ENCODE data around the gene MORN1.
A peak's percentile ranks its signal among the peaks of the same experiment; 100 is the strongest.

The MORN1 gene

DNA sequence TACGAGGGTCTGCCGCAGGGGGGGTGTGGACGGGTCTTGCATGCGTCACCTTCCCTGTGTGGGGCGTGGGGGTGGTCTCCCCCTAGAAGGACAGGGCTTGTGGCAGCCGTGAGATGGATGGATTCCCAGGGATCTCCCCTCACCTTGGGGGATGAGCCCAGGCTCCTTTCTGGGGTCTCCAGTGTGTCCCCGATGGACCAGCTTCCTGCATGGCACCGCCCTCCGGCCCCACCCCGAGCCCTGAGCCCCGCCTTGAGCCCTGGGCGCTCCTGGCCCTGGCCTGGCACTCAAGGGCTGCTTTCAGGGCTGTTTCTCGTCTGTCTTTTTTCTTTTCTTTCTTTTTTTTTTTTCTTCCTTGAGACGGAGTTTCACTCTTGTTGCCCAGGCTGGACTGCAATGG is 103.7 kb downstream of the MORN1 start:
- DNase-seq, result no peak

GRCh38 chr1:2286923-2287322 is 104.4 kb downstream of the MORN1 start:
- DNase-seq, result no peak

GRCh38 chr1:2284932-2285331 is 106.4 kb downstream of the MORN1 start:
- DNase-seq, result no peak

- no peak for DNase-seq
These were observed 107.1 kb downstream of the MORN1 start for GRCh38 chr1:2283991-2284895.

GRCh38 chr1:2283371-2283990 is 107.9 kb downstream of the MORN1 start:
- DNase-seq, result no peak

GRCh38 chr1:2282556-2283270 is 108.6 kb downstream of the MORN1 start:
- DNase-seq, result no peak

GRCh38 chr1:2279817-2280216 is 111.5 kb downstream of the MORN1 start:
- DNase-seq, result no peak

GRCh38 chr1:2279210-2279639 is 112.1 kb downstream of the MORN1 start:
- DNase-seq, result no peak

- no peak for DNase-seq
These were observed 112.7 kb downstream of the MORN1 start for GRCh38 chr1:2278591-2279209.

- no peak for DNase-seq
These were observed 113.4 kb downstream of the MORN1 start for GRCh38 chr1:2277741-2278488.

GRCh38 chr1:2276803-2277580 is 114.4 kb downstream of the MORN1 start:
- no peak for DNase-seq

- DNase-seq, result peak; percentile 94
These were observed 115.4 kb downstream of the MORN1 start for GRCh38 chr1:2275796-2276536.

DNA sequence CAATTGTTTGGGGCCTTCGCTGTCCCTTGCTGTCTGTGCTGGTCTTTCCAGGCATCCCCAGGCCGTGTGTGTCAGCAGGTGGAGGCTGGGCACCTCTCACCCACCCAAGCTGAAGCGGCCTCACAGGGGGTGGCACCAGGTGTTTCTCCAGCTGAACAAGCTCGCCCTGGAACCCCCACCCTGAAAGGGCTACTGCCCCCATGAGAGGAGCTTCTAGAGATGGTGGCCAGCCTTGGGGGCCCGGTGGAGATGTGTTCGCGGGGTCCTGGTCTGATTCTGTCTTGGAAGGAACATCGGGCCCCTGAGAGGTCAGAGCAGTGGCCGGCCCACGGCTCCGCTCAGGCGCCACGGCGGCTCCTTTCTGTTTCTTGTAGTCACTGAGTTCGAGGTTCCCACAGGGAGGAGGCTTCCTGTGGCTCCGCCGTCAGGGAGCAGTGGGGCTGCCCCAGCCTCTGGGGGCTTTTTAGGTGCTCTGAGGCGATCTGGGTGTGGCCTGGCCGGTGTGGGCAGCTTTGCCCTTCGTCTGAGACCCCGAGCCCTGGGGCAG is 116.4 kb downstream of the MORN1 start:
- no peak for DNase-seq

GRCh38 chr1:2274231-2274928 is 117.0 kb downstream of the MORN1 start:
- no peak for DNase-seq

DNA sequence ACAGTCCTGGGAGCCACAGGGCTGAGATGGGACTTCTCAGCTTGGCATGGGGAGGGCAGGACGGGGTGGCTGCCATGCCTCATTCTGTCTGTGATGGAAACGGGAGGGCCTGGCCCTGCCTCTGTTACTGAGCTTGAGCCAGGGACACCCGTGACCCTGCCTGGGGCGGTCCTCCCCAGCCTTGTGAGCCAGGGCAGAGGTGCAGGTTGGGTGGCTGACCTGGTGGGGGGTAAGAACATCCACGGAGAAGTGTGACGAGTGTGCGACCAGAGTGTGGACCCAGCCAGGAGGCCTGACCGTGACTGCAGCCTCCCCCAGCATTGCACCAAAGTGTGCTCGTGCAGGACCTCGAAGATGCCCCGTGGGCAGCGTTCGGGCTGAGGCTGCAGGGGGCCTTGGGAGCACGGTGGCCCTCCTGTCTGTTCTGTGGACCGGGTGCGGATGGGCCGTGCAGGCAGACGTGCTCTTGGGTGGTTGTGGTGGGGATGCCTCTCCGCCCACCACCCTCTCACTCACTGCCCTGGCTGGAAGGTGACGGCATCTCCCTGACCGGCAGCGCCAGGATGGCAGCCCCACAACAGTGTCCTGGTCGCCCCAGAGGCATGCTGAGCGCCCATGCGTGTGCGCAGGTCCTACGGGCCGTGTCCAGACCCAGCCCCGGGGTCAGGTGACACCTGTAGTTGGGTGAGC is 117.8 kb downstream of the MORN1 start:
- DNase-seq, result no peak

- no peak for DNase-seq
These were observed 118.5 kb downstream of the MORN1 start for GRCh38 chr1:2272686-2273400.

DNA sequence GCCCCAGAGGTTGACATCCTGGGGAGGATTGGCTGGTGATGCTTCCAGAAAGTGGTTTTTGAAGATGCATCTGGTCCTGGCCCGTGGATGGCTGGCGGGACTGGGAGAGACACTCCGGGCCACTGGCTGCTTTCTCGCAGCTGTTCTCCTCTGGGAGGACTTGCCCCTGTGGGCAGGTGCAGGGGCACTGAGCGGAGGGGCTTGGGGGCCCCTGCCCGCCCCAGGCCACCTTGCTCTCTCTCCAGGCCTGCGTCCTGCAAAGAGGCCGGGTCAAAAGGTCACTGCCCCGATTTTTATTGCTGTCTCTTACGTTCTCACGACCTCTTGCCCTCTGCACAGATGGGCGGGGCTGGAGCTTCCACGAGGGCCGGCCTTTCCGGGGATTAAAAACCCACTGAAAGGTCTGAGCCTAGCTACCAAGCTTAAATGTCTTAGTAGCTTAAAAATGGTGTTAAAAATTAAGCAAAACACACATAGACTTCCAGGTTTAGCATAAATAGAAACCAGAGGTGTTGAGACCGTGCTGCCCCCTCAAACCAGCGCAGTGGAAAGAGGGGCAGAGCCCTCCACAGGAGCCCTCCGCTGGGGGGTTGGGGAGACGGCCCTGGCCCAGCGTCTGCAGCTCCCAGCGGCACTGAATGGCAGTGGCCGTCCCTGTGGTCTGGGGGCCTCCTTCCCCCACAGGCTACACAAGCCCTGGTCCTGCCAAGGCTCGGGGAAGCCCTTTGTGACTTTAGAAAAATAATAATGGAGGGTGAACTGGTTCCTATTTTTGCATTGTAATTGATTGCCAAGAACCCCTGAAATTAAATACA is 119.3 kb downstream of the MORN1 start:
- no peak for DNase-seq
